DND-41 (cell line): ENCODE measurements around the gene FBP1.

Source experiments
- EZH2 ChIP-seq: IDR thresholded peaks from 3 replicates; pipeline ENCODE4 v1.6.1; 2012; ENCODE audit warnings: borderline replicate concordance, low read depth, mild to moderate bottlenecking, moderate library complexity, low read length, inconsistent platforms; ENCODE audit not compliant: severe bottlenecking
- TF ChIP-seq, protein P1 (sequence below): IDR thresholded peaks from 2 replicates; pipeline ENCODE4 v1.5.1; 2012; ENCODE audit warnings: borderline replicate concordance, low read length, moderate library complexity, mild to moderate bottlenecking; ENCODE audit not compliant: poor library complexity, severe bottlenecking; ENCODE audit errors: extremely low read depth

DNA sequence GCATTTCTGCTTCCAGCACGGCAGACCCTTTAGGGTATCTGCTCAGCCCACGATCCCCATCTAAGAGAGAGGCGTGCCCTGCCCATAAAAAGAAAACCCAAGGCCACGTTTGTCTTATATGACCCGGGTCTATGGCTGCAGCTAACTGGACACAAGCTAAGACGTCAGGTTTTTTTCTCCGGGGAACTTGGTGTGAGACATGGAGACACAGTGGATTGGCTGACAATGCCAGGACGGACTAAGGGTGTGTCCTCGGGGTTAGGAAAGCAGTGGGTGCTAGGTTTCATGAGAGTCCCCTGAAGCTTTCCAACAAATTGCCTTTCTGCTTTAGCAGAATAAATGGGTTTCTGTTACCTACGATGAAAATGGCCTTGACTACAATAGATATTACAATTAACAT lies 38.6 kb downstream of the FBP1 start:
- TF ChIP-seq, protein P1, sequence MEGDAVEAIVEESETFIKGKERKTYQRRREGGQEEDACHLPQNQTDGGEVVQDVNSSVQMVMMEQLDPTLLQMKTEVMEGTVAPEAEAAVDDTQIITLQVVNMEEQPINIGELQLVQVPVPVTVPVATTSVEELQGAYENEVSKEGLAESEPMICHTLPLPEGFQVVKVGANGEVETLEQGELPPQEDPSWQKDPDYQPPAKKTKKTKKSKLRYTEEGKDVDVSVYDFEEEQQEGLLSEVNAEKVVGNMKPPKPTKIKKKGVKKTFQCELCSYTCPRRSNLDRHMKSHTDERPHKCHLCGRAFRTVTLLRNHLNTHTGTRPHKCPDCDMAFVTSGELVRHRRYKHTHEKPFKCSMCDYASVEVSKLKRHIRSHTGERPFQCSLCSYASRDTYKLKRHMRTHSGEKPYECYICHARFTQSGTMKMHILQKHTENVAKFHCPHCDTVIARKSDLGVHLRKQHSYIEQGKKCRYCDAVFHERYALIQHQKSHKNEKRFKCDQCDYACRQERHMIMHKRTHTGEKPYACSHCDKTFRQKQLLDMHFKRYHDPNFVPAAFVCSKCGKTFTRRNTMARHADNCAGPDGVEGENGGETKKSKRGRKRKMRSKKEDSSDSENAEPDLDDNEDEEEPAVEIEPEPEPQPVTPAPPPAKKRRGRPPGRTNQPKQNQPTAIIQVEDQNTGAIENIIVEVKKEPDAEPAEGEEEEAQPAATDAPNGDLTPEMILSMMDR = no peak
- no peak for TF ChIP-seq EZH2
